NCI-H1694 (cell line): ENCODE data around the gene KHDRBS2.
"Not testable (repeated sequence)": the region's sequence is repeated elsewhere in the genome, so short reads cannot be mapped to it uniquely, and the experiment has no call there.

Experiments used
- DNase-seq: peaks from one replicate; lab custom pipeline; 2025; lab: John Stamatoyannopoulos, UW

KHDRBS2 gene

DNA sequence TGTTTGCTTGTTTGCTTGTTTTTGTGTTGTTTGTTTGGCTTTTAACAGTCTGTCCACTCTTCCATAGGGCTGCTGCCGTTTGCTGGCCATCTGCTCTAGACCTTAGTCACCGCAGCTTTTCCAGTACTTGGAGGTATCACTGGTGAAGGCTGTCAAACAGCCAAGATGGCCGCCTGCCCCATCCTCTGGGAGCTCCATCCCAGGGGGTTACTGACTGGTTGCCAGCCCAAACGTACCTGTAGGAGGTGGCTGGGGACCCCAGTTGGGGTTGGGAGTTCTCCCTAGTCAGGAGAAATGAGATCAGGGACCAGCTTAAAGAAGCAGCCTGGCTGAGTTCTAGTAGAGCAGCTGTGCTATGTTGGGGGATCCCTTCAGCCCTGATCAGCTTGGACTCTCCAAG is 418.4 kb downstream of the KHDRBS2 start:
- DNase-seq: no peak

- DNase-seq: no peak
Observed at GRCh38 chr6:61857541-61857940, 428.5 kb downstream of the KHDRBS2 start.

DNA sequence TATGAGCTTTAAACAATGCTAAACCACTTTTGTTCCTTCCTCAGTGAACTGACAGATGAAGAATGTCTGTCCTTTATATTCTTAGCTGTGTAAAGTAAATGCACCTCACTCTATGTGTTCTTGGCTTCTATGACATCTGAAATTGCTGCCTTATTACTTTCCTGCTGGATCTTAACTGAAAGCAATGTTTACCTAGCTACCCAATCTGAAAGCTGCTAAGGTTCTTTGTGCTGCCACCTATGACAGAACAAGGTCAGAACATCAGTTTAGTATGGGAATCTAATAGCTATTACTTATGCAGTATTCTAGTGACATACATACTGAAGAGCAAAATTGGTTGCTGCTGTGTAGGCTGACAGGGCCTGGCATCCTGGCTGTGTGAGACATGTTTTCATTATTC is 444.1 kb downstream of the KHDRBS2 start:
- DNase-seq: no peak

DNA sequence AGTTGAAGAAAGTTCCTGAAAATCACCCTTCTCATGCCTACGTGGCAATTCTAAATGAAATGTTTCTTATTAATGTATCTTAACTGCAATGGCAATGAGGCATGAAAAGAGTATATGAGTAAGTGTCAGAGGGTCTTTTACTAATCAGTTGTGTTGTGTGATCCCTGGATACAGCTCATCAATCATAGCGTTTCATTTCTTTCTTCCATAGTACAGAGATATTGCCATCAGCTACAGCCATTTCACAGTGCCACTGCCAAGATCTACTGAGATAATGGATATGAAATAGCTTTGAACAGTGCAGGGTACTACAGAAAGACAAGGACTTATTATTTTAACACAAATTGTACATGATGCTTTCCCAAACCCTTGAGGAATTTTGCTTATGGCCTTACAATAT is 450.8 kb downstream of the KHDRBS2 start:
- no peak for DNase-seq

- no peak for DNase-seq
Observed at GRCh38 chr6:61833176-61833755, 452.8 kb downstream of the KHDRBS2 start.

DNA sequence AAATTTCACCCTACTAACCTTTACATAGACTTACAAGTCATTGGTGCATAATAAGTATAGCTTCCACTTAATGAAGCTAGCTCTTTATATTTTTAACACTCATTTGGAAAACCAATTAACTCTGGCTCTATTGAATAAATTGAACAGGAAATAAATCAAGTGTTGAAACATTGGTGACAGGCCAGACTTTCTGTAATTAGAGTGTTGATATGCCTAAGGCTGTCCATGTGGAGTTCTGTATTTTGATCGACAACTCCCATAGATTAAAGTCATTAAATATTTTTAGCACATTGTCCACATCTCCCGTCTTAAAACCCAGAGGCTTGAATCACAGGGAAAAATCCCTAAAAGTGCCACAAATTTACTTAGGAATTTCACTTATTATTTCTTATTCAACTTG is 468.3 kb downstream of the KHDRBS2 start:
- no peak for DNase-seq

- DNase-seq: no peak
Observed at GRCh38 chr6:61810047-61810446, 476.0 kb downstream of the KHDRBS2 start.

DNA sequence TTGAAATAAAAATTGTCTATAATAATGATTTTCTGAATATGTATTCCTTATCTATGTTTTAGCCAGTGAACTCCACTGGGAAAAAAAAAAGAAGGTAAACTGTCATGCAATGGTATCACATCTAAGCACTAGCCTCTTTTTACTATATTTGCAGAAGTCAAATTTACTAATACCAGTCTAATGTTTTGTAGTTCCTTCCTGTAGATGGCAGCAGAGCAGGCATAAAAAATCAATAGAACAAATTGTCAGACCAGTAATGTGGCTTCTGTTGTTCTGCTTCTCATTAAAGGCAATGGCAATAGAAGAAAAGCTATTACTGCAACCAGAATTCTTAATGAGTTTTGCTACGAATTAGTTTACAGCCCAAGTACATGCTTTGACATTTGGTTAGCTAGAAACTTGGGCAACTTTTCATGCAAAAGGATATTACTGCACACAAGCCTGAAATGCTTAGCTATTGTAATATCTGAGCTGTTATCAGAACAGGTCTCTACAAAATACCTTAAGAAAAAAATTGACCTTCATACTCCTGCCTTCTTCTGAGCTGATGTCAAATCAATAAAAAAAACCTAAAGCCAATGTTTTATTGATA is 476.9 kb downstream of the KHDRBS2 start:
- no peak for DNase-seq

DNA sequence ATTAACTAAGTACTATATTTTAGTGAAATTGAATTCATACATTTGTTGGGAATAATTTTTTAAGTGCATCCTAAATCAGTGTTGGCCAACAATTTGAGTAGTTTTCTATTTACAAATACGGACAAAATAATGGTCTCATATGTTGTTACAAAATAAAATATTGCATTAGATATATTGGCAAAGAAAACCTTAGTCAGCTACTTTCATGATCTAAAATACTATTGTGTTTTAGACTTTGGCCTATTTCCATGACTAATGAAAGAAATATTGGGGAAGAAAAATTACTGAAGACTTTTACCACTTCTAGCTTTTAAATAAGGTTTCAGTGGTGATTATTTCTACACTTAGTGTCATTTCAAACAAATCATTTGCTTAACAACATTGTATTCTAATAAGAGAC is 498.0 kb downstream of the KHDRBS2 start:
- no peak for DNase-seq

GRCh38 chr6:61769446-61769845 is 516.6 kb downstream of the KHDRBS2 start:
- DNase-seq: not testable (repeated sequence)

- no peak for DNase-seq
Observed at GRCh38 chr6:61755739-61756138, 530.3 kb downstream of the KHDRBS2 start.

DNA sequence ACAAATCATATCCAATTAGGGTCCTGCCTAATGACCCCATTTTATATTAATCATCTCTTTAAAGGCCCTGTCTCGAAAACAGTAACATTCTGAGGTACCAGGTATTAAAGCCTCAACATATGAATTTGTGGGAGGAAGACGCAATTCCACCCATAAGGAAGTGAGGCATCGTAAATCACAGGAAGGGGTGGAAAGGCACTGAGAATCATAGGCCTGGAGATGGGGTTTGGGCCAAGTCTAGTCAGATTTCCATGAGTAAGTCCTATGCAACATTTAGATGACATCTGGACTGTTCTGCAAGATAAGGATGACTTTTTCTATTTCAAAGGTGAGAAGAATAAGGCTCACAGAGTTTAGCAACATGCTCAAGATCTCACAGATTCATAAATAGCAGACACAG is 534.0 kb downstream of the KHDRBS2 start:
- no peak for DNase-seq

DNA sequence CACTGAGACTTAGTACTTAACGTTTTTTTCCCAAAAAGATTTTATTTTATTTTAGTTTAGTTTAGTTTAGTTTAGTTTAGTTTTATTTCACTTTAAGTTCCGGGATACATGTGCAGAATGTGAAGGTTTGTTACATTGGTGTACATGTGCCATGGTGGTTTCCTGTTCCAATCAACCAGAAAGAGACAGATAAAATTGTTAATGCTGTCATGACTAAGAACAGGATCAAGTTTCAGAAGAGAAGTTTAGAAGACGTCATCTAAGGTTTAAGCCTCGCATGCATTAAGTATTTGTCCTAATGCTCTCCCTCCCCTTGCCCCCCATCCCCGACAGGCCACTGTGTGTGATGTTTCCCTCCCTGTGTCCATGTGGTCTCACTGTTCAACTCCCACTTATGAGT is 540.0 kb downstream of the KHDRBS2 start:
- no peak for DNase-seq

GRCh38 chr6:61711849-61712248 is 574.2 kb downstream of the KHDRBS2 start:
- DNase-seq: no peak

DNA sequence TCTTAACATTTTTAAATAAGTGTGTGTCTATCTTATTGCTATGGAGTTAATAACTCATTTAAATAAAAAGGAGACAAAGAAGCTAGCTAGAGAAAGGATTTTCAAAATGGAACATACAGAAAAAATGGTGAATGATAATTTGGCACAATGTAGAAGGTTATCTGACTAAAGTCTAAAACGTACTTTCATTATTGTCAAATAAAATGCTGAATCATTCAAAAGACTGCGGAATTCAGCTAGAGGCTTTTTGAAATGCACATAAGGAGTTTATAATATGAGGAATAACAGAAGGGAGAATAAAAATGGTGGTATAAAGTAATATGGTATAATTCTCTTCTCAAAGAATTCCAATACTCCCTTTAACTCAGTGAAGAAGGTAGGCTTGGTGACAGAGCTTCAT is 597.9 kb downstream of the KHDRBS2 start:
- DNase-seq: no peak

DNA sequence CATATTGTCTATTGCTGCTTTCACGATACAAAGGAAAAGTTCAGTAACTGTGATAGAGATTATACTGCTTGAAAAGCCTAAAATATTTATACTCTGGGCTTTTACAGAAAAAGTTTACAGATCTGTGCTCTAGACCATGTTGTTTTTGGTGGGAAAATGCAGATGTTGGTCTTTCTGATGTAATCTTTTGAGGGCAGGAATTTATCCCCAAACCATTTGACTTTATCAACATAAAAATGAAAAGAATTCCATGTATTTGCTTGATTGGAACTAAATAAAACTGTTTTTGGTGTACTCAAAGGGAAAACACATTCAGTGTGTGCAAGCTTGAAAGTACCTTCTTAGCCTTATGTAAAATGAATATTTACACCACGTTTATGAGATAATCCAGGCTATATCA is 603.5 kb downstream of the KHDRBS2 start:
- no peak for DNase-seq

- DNase-seq: no peak
Observed at GRCh38 chr6:61679625-61680024, 606.4 kb downstream of the KHDRBS2 start.

DNA sequence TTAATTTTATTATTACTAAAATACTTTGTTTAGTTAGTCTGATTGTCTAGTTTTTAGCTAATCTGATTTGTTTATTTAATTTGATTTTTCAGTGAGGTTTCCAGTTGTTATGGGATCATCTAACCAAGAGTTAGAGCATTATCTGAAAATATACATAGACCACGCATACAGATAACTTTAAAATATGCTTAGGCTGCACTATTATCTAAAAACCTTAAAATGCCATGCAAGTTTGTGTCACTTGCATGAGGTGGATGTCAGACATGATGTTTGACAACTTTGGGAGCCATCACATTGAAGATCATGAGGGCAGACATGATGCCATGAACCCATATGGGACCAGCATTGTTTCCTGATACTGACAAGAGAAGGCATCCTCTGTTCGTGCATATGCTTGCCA is 610.3 kb downstream of the KHDRBS2 start:
- no peak for DNase-seq

DNA sequence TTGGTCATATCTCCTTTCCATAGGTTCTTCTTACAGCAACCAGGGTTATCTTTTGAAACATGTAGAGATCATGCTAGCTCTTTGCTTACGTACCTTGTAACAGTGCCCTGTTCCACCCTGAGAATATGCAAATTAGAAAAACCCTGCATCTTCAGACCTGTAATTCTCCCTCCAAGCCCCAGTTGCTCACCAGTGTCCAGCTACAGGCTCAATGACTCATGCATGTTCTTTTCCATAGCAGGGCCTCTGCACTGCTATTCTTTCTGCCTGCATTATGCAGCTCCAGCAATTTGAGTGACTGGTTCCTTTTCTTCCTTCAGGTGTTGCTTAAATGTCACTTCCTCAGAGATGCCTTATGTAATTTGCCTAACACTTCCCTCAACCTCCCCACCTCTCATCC is 636.2 kb downstream of the KHDRBS2 start:
- no peak for DNase-seq

DNA sequence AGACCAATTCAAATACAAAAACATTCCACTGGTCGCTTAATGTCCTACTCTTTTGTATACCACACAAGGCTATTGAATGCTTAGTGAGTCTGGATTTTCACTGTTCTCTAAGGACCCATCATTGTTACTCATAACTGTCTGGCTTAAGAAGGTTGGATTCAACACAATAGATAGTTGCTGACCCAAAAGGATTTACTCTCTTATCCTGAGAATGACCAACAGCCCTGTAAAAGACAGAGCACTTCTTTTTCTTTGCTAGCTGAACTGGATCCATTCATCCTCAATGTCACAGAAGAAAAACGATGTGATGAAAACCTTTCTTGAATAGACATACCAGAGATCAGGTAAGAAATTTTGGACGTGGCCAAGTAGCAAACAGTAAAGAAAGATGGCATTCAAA is 645.6 kb downstream of the KHDRBS2 start:
- DNase-seq: no peak
